K562 (cell line): ENCODE measurements around the gene EFCAB10. TPM values are rescaled to one million over a fixed set of nuclear protein-coding genes. Genes with fewer than 3 reads are reported as not detected.

Source experiments
- ARID2 ChIP-seq: fragments of 450-650 bp; IDR thresholded peaks from 2 replicates; pipeline ENCODE4 v1.6.1; 2017; ENCODE audit warnings: antibody characterized with exemption, mild to moderate bottlenecking
- ESRRB ChIP-seq: fragments of 250-450 bp; sonication (Bioruptor Pico); IDR thresholded peaks from 2 replicates; pipeline ENCODE4 v1.5.0; 2020; ENCODE audit warnings: mild to moderate bottlenecking, moderate library complexity, borderline replicate concordance
- FOXK2 ChIP-seq, 2 experiments: fragments of 450-650 bp; IDR thresholded peaks in 1 of 2; conservative IDR thresholded peaks in 1 of 2; 2 replicates each; pipeline ENCODE4 v1.6.1; 2016; ENCODE audit warnings: low read depth in 2 of 2, mild to moderate bottlenecking in 1 of 2
- GTF3C2 ChIP-seq: IDR thresholded peaks from 3 replicates; pipeline ENCODE4 v1.6.1; 2011; ENCODE audit warnings: borderline replicate concordance, mild to moderate bottlenecking, moderate library complexity; ENCODE audit not compliant: insufficient read length; ENCODE audit errors: extremely low read depth
- HLTF ChIP-seq: fragments of 450-650 bp; IDR thresholded peaks from 2 replicates; pipeline ENCODE4 v1.6.1; 2016
- ID3 ChIP-seq, 2 experiments: fragments of 250-450 bp in 1 of 2; fragments of 450-650 bp in 1 of 2; sonication (Bioruptor Pico) in 1 of 2; IDR thresholded peaks; 2 replicates each; pipeline versions ENCODE4 v1.6.1 to v1.8.0; 2016 to 2021; ENCODE audit warnings: mild to moderate bottlenecking in 2 of 2, moderate library complexity in 2 of 2, missing compliant biosample characterization in 1 of 2, missing genetic modification characterization in 1 of 2
- JUN ChIP-seq, 2 experiments: sonication (generic) in 1 of 2; formaldehyde crosslinking in 1 of 2; IDR thresholded peaks; 2 replicates each; pipeline versions ENCODE4 v1.6.1 to v1.8.0; 2012 to 2022; ENCODE audit warnings: borderline replicate concordance in 2 of 2, mild to moderate bottlenecking in 2 of 2, improper control_type of control experiment in 1 of 2, low read depth in 1 of 2, low read length in 1 of 2, missing genetic modification reagents in 1 of 2
- MCM5 ChIP-seq: fragments of 450-650 bp; IDR thresholded peaks from 2 replicates; pipeline ENCODE4 v1.6.1; 2016; ENCODE audit warnings: low read depth
- MYNN ChIP-seq, 2 experiments: sonication (generic); formaldehyde crosslinking in 1 of 2; IDR thresholded peaks; 2 replicates each; pipeline versions ENCODE4 v1.5.0 to v1.6.1; 2016 to 2020; ENCODE audit warnings: antibody characterized with exemption in 1 of 2, missing genetic modification reagents in 1 of 2
- NFXL1 ChIP-seq: fragments of 450-650 bp; formaldehyde crosslinking; IDR thresholded peaks from 2 replicates; pipeline ENCODE4 v1.4.0; 2021; ENCODE audit warnings: mild to moderate bottlenecking
- THRA ChIP-seq: fragments of 450-650 bp; IDR thresholded peaks from 2 replicates; pipeline ENCODE4 v1.6.1; 2017; ENCODE audit warnings: mild to moderate bottlenecking, moderate library complexity
- WHSC1 ChIP-seq: IDR thresholded peaks from one replicate; pipeline ENCODE4 v1.6.1; 2012; ENCODE audit warnings: low read length, control low read depth, inconsistent platforms
- ZBTB11 ChIP-seq, 3 experiments: fragments of 200-800 bp in 1 of 3; fragments of 250-450 bp in 1 of 3; fragments of 450-650 bp in 1 of 3; sonication (Bioruptor Pico) in 1 of 3; sonication (Bioruptor generic) in 1 of 3; formaldehyde crosslinking in 1 of 3; IDR thresholded peaks; 2 replicates each; pipeline versions ENCODE4 v1.6.1 to v1.8.0; 2016 to 2022; ENCODE audit warnings: mild to moderate bottlenecking in 2 of 3, missing genetic modification characterization in 2 of 3, missing compliant biosample characterization in 1 of 3, moderate library complexity in 1 of 3
- ZNF347 ChIP-seq: fragments of 450-650 bp; formaldehyde crosslinking; IDR thresholded peaks from 2 replicates; pipeline ENCODE4 v1.4.0; 2020; ENCODE audit warnings: low read depth, mild to moderate bottlenecking, moderate library complexity
- ZNF695 ChIP-seq: fragments of 450-650 bp; formaldehyde crosslinking; IDR thresholded peaks from 2 replicates; pipeline ENCODE4 v1.4.0; 2020; ENCODE audit warnings: mild to moderate bottlenecking, moderate library complexity
- ZNF696 ChIP-seq: fragments of 250-450 bp; sonication (Bioruptor Pico); conservative IDR thresholded peaks from 2 replicates; pipeline ENCODE4 v1.4.0; 2020; ENCODE audit warnings: mild to moderate bottlenecking, moderate library complexity
- ZNF766 ChIP-seq: fragments of 200-800 bp; sonication (Bioruptor generic); conservative IDR thresholded peaks from 2 replicates; pipeline ENCODE4 v1.6.1; 2016; ENCODE audit warnings: missing genetic modification characterization, missing compliant biosample characterization
- polyA plus RNA-seq, 8 experiments: library from polyadenylated mRNA; depleted of rRNA in 4 of 8; stranded (reverse) in 5 of 8; unstranded in 3 of 8; fragments of >200 nt; fragmentation: Nextera tagmentation in 2 of 8; fragmentation: Illumina TruSeq in 1 of 8; extraction: Ambion mirVana in 2 of 8; extraction: Trizol in 1 of 8; gene quantifications; 2 replicates each; pipeline versions ENCODE4 v1.2.1 to v1.2.3, GENCODE V29; 2011 to 2014; ENCODE audit warnings: inconsistent platforms in 1 of 8, missing spikeins in 1 of 8
- total RNA-seq, 7 experiments: library from RNA; depleted of rRNA in 6 of 7; stranded (reverse); fragments of >200 nt in 6 of 7; fragmentation: Illumina TruSeq in 2 of 7; extraction: Trizol in 2 of 7; gene quantifications; 2 replicates each; pipeline versions ENCODE4 v1.2.1 to v1.2.3, GENCODE V29; 2011 to 2021; ENCODE audit warnings: low replicate concordance in 1 of 7

The EFCAB10 gene
- total and polyA plus RNA-seq, 9 of the 15 experiments (the other 6 are each of a cell fraction or from before 2014, with no cell fraction given): 5.0 to 21.4 (median 16.8) TPM

GRCh38 chr7:105531792-105532671, 49.3 kb downstream of the EFCAB10 start, which contains the start of gene RINT1 (continued):
- TF ChIP-seq THRA: no peak
- no peak for TF ChIP-seq ZNF347 (CRISPR knock-in tag)
- TF ChIP-seq HLTF: no peak
- no peak for TF ChIP-seq ID3 (CRISPR knock-in tag; IDR thresholded peaks at IDR 0.05)
- TF ChIP-seq ID3 (tag; IDR thresholded peaks at IDR 0.05): peak; percentile 90
- no peak for TF ChIP-seq ZNF766
- TF ChIP-seq NFXL1: no peak
- TF ChIP-seq ZNF695 (CRISPR knock-in tag): no peak
- no peak for TF ChIP-seq ESRRB
- peak in 1 of 2 experiments; percentile 52; a peak in 2 of 4 replicates for TF ChIP-seq FOXK2 (conservative IDR thresholded peaks at IDR 0.05 in 1 of 2, IDR thresholded peaks at IDR 0.05 in 1 of 2; ENCODE audit: low read depth in 2 of 2)
- TF ChIP-seq MYNN (IDR thresholded peaks at IDR 0.05): peak; percentile 99
- peak; percentile 94 for TF ChIP-seq MYNN (CRISPR knock-in tag; IDR thresholded peaks at IDR 0.05)
- TF ChIP-seq MCM5: no peak
- TF ChIP-seq JUN (IDR thresholded peaks at IDR 0.05; ENCODE audit: borderline replicate concordance, low read depth, low read length): peak; percentile 70; the same call in 1 of the 2 replicates
- TF ChIP-seq JUN (CRISPR knock-in tag; IDR thresholded peaks at IDR 0.05; ENCODE audit: borderline replicate concordance): peak; percentile 47; the same call in 1 of the 2 replicates
- no peak for TF ChIP-seq GTF3C2
- TF ChIP-seq ZBTB11 (CRISPR knock-in tag; IDR thresholded peaks at IDR 0.05): peak; percentile 48 to 93 (median 71); a peak in 4 of 6 replicates
- TF ChIP-seq WHSC1: peak; percentile 85
- TF ChIP-seq ZNF696 (CRISPR knock-in tag): no peak
- TF ChIP-seq ARID2: no peak
